GM12873 (cell line): ENCODE measurements around the gene KIRREL1.

Source experiments
- CTCF ChIP-seq: IDR thresholded peaks from 2 replicates; pipeline ENCODE4 v1.5.1; 2012; ENCODE audit warnings: low read depth, mild to moderate bottlenecking, moderate library complexity, low read length, control low read depth; ENCODE audit not compliant: insufficient read depth; ENCODE audit errors: missing control alignments

KIRREL1 gene

GRCh38 chr1:158019171-158019868 is 25.9 kb downstream of the KIRREL1 start:
- no peak for TF ChIP-seq CTCF

- no peak for TF ChIP-seq CTCF
Observed at GRCh38 chr1:158020259-158020885, 26.9 kb downstream of the KIRREL1 start.

- no peak for TF ChIP-seq CTCF
Observed at GRCh38 chr1:158020886-158021620, 27.6 kb downstream of the KIRREL1 start.

- no peak for TF ChIP-seq CTCF
Observed at GRCh38 chr1:158021721-158022120, 28.3 kb downstream of the KIRREL1 start.

GRCh38 chr1:158022554-158023312 is 29.3 kb downstream of the KIRREL1 start:
- TF ChIP-seq CTCF = no peak

GRCh38 chr1:158024737-158025136 is 31.3 kb downstream of the KIRREL1 start:
- TF ChIP-seq CTCF = no peak

- no peak for TF ChIP-seq CTCF
Observed at GRCh38 chr1:158025576-158026230, 32.3 kb downstream of the KIRREL1 start.
